Thoracic aorta (tissue), 2 donors: Measurements from ENCODE around the gene ENO4. TPM values are rescaled to one million over a fixed set of nuclear protein-coding genes. Genes with fewer than 3 reads are reported as not detected.

ENCODE experiments used
- ATAC-seq: fragments of 150-250 bp; one replicate; pipeline ENCODE4 v1.8.0; 2017; ENCODE audit warnings: low read depth; ENCODE audit not compliant: insufficient number of reproducible peaks, low FRiP score
- DNase-seq: peaks from one replicate; pipeline ENCODE4 v3.0.0-alpha.2; 2020; ENCODE audit warnings: low spot score
- H3K27ac ChIP-seq, 2 donors: fragments of 200-600 bp; sonication (generic); 1 replicate in 1 of 2; 2 replicates in 1 of 2; pipeline ENCODE4 v1.5.1; 2016; ENCODE audit warnings: mild to moderate bottlenecking in 2 of 2, moderate library complexity in 2 of 2
- H3K27me3 ChIP-seq: fragments of 200-600 bp; sonication (generic); replicated peaks from 2 replicates; pipeline ENCODE4 v1.6.0; 2016; ENCODE audit warnings: mild to moderate bottlenecking; ENCODE audit not compliant: insufficient read depth
- H3K36me3 ChIP-seq: fragments of 200-600 bp; sonication (generic); one replicate; pipeline ENCODE4 v1.5.1; 2016
- H3K4me1 ChIP-seq, 2 donors: fragments of 200-600 bp; sonication (generic); 1 replicate in 1 of 2; 2 replicates in 1 of 2; pipeline versions ENCODE4 v1.5.1 to v1.6.0; 2016; ENCODE audit warnings: low read depth in 2 of 2, mild to moderate bottlenecking in 1 of 2; ENCODE audit not compliant: control insufficient read depth in 1 of 2
- H3K4me3 ChIP-seq: fragments of 200-600 bp; sonication (generic); 2 replicates; pipeline ENCODE4 v1.5.1; 2016; ENCODE audit warnings: mild to moderate bottlenecking
- H3K9me3 ChIP-seq: fragments of 200-600 bp; sonication (generic); 2 replicates; pipeline ENCODE4 v1.5.1; 2016
- total RNA-seq, 2 donors: library from RNA; depleted of rRNA; stranded (reverse); fragments of >200 nt; gene quantifications; one replicate each; pipeline versions ENCODE4 v1.1.0 to v1.2.3, GENCODE V29; 2016
- TF ChIP-seq, protein P1 (sequence below): fragments of 200-600 bp; sonication (generic); IDR thresholded peaks from one replicate; pipeline ENCODE4 v1.5.1; 2019; ENCODE audit warnings: antibody characterized with exemption

Gene ENO4
- total RNA-seq, 2 donors from 2014 or later = 0.54 TPM; not detected in 1

DNA sequence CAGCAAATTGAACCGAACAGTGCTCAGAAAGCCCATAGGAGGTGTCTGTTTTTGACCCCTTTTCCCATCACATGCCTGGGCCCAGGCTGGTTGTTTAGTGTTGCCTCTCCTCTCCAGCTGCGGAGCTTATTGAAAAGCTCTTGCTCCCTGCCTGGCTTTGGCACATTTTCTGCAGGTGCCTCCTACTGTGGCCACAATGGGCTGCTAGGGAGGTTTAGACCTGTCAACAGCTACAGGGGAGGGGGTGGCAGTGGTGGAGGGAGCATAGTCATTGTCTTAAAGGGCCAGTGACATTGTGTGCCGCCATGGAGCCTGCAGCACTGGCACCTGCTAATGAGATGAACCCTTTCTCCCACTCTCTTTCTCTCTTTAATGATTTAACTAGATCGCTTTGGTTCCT, 13.2 kb upstream of the ENO4 start:
- DNase-seq = no peak
- TF ChIP-seq, protein P1, sequence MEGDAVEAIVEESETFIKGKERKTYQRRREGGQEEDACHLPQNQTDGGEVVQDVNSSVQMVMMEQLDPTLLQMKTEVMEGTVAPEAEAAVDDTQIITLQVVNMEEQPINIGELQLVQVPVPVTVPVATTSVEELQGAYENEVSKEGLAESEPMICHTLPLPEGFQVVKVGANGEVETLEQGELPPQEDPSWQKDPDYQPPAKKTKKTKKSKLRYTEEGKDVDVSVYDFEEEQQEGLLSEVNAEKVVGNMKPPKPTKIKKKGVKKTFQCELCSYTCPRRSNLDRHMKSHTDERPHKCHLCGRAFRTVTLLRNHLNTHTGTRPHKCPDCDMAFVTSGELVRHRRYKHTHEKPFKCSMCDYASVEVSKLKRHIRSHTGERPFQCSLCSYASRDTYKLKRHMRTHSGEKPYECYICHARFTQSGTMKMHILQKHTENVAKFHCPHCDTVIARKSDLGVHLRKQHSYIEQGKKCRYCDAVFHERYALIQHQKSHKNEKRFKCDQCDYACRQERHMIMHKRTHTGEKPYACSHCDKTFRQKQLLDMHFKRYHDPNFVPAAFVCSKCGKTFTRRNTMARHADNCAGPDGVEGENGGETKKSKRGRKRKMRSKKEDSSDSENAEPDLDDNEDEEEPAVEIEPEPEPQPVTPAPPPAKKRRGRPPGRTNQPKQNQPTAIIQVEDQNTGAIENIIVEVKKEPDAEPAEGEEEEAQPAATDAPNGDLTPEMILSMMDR = no peak
- no peak overlapping the region for H3K4me3 ChIP-seq
- no peak for ATAC-seq
- H3K27ac ChIP-seq = no peak overlapping the region
- H3K4me1 ChIP-seq = no peaks in the 10 kb centered on the region
- H3K36me3 ChIP-seq = no peaks in the 10 kb centered on the region
- no peaks in the 10 kb centered on the region for H3K27me3 ChIP-seq
- H3K9me3 ChIP-seq = no peaks in the 10 kb centered on the region

DNA sequence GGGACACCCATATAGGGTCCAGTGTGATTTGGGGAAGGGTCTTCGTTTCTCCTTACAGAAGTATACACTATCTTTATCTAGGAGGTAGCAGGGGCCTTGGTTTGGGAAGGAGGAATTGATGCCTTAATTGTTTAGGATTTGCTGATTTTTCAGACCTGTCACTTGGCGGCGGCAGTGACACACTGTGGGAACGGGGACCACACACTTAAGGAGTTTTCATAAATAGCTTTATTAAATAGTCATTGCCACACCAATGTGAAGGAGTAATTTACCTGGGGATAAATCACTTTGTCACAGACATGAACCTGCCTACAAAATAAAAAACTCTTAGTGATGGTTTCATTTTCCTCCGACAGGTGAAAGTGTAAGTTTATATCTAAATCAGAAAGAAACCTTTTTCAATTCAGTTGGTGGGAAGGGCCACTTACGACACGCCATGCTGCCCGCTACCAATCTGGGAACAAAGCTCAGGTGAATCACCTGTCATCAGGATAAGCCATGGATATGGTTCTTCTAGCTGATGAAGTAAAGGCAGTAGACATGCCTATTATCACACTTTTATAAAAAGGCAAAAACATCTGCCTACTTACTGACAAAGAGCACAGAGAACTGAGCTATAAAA, 12.3 kb upstream of the ENO4 start:
- no peak for ATAC-seq
- no peaks in the 10 kb centered on the region for H3K9me3 ChIP-seq
- no peaks in the 10 kb centered on the region for H3K4me1 ChIP-seq
- TF ChIP-seq, protein P1 = no peak
- no peaks in the 10 kb centered on the region for H3K27me3 ChIP-seq
- no peak overlapping the region for H3K27ac ChIP-seq
- no peak for DNase-seq
- no peaks in the 10 kb centered on the region for H3K36me3 ChIP-seq
- no peak overlapping the region for H3K4me3 ChIP-seq

DNA sequence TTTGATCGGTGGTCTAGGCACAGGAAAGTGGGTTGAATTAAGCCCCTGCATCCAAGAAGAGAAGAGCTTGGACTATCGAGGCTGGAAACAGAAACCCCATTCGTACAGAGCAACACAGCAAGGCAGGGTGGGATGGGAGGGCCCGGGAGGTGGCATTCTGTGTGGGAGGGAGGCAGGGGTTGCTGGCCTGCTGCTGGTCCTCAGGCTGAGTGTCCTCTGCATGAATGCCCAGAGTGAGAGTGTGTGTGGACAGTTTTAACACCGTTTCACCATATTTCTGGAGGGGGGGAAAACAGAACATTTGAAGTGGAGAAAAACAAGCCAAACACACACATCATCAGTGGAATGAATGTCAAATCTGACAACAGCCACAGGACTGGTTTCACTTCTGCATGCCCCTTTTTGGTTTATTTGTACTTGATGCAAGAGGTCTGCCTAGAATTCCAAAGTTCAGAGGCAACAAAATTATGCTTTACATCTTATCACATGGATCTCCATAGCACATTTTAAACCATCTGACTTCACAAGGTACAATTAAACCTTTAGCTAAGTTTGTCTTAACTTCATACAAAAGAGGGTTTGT, 11.1 kb upstream of the ENO4 start:
- H3K27ac ChIP-seq = no peak overlapping the region
- no peaks in the 10 kb centered on the region for H3K27me3 ChIP-seq
- H3K9me3 ChIP-seq = no peaks in the 10 kb centered on the region
- H3K36me3 ChIP-seq = no peaks in the 10 kb centered on the region
- no peaks in the 10 kb centered on the region for H3K4me1 ChIP-seq
- no peak for ATAC-seq
- H3K4me3 ChIP-seq = no peak overlapping the region
- no peak for DNase-seq
- TF ChIP-seq, protein P1 = no peak

DNA sequence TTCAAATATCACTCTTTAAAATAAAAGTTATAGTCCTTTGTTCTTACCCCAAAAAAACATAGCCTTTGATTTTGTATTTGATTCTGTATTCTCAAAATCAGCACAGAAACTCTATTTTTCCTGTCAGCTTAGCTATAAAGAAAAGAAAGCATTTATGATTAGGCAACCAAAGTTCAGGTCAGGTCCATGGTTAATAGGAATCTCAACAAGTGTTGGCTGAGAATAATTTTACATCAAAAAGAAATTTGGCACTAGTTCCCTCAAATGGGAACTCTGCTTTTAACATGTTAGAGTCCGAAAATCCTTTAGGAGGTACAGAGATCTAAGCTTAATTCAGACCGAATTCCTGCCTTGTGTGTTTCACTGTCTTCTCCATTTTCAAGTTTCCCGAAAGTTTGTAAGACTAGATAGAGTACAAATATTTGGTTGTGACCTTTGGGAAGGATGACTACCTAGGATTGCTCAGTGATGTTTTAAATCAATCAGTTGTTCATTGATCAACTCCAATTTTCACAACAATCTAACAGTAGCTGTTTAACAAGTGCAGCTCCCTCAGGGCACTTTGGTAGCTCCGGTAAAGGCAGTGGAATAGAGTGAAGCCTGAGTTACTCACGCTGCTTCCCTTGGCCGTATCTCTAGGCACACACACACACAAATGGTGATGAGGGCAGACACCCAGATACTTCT, 8.8 kb upstream of the ENO4 start:
- Histone ChIP-seq H3K27ac (no peak overlapping the region), H3K4me1 (no peaks in the 10 kb centered on the region), H3K36me3 (no peaks in the 10 kb centered on the region), H3K9me3 (no peaks in the 10 kb centered on the region), H3K4me3 (no peak overlapping the region), H3K27me3 (no peaks in the 10 kb centered on the region)
- DNase-seq = no peak
- ATAC-seq = no peak
- TF ChIP-seq, protein P1 = no peak

DNA sequence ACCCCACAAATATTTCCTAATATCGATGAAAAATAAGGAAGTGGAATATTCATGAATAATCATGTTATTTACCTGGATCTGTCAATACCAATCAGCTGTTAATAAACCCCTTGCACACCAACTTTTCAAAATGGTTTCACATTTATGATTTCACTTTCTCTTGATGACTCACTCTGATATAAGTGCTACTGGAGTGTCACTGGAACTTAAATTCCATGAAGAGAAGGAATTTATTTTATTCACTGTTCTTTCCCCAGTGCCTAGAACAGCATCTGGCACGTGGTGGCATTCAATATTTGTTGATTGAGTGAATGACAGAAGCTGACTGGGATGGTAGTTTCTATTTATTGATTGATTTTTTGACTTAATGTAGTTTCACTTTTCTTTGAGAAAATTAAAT, 3.5 kb upstream of the ENO4 start:
- TF ChIP-seq, protein P1 = no peak
- Histone ChIP-seq H3K27ac (no peak overlapping the region), H3K36me3 (no peaks in the 10 kb centered on the region), H3K27me3 (no peaks in the 10 kb centered on the region), H3K4me3 (no peak overlapping the region), H3K4me1 (peaks cover 0 to 16% of the 10 kb centered on the region in 2 donors), H3K9me3 (no peaks in the 10 kb centered on the region)
- DNase-seq (no peak), ATAC-seq (no peak)
